NOMO-1 treated with DMSO at 0.1 percent for 48 hours (cell line): Measurements from ENCODE around the gene SMC3.

Experiments
- DNase-seq: peaks from one replicate; lab custom pipeline; 2025; ENCODE audit not compliant: unreplicated experiment; lab: John Stamatoyannopoulos, UW

SMC3 gene

GRCh38 chr10:110544958-110545537, 22.4 kb upstream of the SMC3 start:
- DNase-seq: no peak

GRCh38 chr10:110546077-110546476, 21.4 kb upstream of the SMC3 start:
- no peak for DNase-seq

GRCh38 chr10:110546499-110547110, 20.9 kb upstream of the SMC3 start:
- DNase-seq: no peak

- peak; percentile 73 for DNase-seq
These were observed 20.2 kb upstream of the SMC3 start for GRCh38 chr10:110547139-110547761.

GRCh38 chr10:110548002-110548401, 19.5 kb upstream of the SMC3 start:
- DNase-seq: no peak

- DNase-seq: no peak
These were observed 18.3 kb upstream of the SMC3 start for GRCh38 chr10:110549211-110549610.

GRCh38 chr10:110553905-110554304, 13.6 kb upstream of the SMC3 start:
- DNase-seq: no peak

- no peak for DNase-seq
These were observed 11.2 kb upstream of the SMC3 start for GRCh38 chr10:110556296-110556695.

- DNase-seq: peak; percentile 54
These were observed 10.4 kb upstream of the SMC3 start for GRCh38 chr10:110556969-110557601.

GRCh38 chr10:110558041-110558440, 9.5 kb upstream of the SMC3 start:
- peak; percentile 2 for DNase-seq

- DNase-seq: no peak
These were observed 7.5 kb upstream of the SMC3 start for GRCh38 chr10:110560012-110560411.

GRCh38 chr10:110561292-110561691, 6.2 kb upstream of the SMC3 start:
- DNase-seq: no peak

- DNase-seq: no peak
These were observed 5.1 kb upstream of the SMC3 start for GRCh38 chr10:110562348-110562747.

- no peak for DNase-seq
These were observed 4.4 kb upstream of the SMC3 start for GRCh38 chr10:110563132-110563531.

GRCh38 chr10:110566472-110567200, 859 bp upstream of the SMC3 start:
- peak; percentile 28 for DNase-seq

- DNase-seq: peak; percentile 27
These were observed 700 bp downstream of the SMC3 start for GRCh38 chr10:110568055-110568735.

- DNase-seq: no peak
These were observed 1.6 kb downstream of the SMC3 start for GRCh38 chr10:110569122-110569521.

GRCh38 chr10:110569736-110570135, 2.2 kb downstream of the SMC3 start:
- no peak for DNase-seq

- DNase-seq: no peak
These were observed 3.7 kb downstream of the SMC3 start for GRCh38 chr10:110571093-110571743.

GRCh38 chr10:110572862-110573261, 5.4 kb downstream of the SMC3 start:
- no peak for DNase-seq
